CMK (cell line): ENCODE results near the gene KRTAP23-1.

ENCODE experiments used
- DNase-seq: peaks from one replicate; pipeline ENCODE4 v3.0.0-alpha.2; 2010; ENCODE audit warnings: low read depth

KRTAP23-1 gene, protein sequence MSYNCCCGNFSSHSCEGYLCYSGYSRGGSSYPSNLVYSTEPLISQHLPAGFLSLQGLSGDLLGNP

DNA sequence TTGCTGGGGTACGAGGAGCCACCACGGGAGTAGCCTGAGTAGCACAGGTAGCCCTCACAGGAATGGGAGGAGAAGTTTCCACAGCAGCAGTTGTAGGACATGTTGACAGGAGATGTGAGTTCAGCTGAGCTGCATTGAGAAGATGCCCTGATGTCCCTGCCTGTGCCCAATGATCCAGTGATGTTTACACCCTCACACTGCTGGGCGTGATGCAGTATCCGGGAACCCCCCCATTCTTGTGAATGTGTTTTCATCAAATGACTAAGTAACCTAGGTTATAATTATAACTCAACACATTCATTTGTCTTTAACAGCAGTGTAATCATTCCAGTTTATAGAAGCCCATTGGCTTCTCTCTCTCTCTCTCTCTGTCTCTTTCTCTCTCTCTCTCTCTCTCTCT lies at the start of gene KRTAP23-1:
Gene KRTAP23-1 (minus strand): TSS at position 101 of the 400 bp plus-strand sequence. CDS start 0 bp downstream, at position 101.
- DNase-seq = no peak

DNA sequence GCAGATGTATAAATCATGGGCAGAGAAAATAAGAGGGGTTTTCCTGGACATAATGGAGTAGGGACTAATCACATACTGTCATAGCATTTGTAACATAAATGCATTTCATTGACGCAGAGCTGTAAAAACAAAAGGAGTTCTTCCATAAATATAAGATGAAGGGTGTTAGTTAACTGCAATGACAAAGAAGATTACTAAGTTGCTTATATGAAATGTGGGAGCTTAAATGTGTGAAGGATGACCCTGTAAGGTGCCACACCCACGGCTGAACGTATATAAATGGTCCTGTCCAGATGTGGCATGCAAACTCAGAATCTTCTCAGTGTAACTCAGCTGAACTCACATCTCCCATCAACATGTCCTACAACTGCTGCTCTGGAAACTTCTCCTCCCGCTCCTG lies 47.3 kb upstream of the KRTAP23-1 start, which contains the start of gene KRTAP13-1:
Gene KRTAP13-1 (plus strand): TSS at position 301 of the 400 bp plus-strand sequence. CDS start 56 bp downstream, at position 357.
- no peak for DNase-seq

DNA sequence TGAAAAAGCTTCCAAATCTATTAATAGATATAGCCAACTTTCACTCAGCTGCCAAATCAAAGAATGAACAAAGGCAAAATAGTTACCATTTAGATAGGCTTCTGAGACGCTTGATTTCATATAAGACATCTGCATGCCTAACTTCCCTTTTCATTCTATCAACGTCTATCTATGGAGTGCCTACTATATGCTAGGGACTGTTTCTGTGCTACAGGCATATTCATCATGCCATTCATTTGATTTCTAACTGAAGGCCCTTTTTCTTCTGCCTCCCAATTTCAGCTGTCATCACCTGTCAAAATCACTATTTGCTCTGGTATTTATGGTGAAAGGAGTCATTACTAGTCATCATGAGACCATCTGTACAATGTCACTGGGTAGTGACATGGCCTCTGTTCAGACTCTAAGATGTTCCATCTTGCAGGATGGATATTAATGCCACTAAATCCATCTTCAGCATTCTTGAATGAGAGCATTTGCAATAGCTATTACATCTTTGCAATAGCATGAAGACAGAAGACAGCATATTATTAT lies 43.2 kb upstream of the KRTAP23-1 start:
- DNase-seq = no peak

DNA sequence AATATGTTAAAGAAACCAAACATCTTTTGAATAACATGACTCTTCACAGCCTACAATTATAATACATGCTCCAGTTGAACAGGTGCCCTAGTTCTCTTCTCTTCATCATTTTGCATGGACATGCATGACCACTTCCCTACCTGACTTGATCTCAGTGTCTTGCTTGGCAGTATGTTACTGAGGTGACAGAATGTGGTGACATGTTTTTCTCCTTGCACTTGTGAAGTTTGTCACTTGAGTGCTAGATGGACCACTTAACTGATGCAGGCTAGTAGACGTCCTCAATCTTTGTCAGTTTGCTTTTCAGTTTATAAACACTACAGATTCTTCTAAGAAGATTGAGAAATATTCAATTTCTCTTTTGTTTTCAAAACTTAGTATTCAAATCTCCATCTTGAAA lies 33.8 kb upstream of the KRTAP23-1 start:
- DNase-seq = no peak

DNA sequence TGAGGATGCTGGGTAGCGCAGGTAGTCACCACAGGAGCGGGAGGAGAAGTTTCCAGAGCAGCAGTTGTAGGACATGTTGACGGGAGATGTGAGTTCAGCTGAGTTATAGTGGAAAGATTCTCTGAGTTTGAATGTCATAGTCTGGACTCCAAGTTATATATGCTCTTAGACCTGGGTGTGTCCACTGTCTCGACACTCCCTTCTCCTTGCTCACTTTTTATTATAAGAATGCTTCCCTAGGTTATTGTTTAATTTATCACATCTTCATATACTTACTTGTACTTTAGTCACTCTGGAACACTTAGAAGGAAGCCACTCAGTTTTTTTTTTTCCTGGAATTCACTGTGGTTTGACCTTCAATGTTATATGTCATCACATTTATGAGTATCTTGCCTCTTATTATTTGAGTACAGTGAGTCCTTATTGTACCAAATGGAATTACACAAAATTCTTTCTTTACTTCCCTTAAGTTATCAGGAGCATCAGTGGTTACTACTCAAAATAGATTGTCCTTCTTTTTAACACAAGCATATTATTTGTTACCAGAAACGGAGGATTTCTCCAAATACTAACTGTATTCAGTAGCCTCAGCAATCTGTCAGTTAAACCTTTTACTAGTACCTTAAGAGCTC lies 23.8 kb upstream of the KRTAP23-1 start, which contains the start of gene KRTAP13-2:
Gene KRTAP13-2 (minus strand): TSS at position 133 of the 632 bp plus-strand sequence. CDS start 58 bp downstream, at position 75.
- no peak for DNase-seq

GRCh38 chr21:30355906-30356305 lies 7.5 kb upstream of the KRTAP23-1 start:
- no peak for DNase-seq

DNA sequence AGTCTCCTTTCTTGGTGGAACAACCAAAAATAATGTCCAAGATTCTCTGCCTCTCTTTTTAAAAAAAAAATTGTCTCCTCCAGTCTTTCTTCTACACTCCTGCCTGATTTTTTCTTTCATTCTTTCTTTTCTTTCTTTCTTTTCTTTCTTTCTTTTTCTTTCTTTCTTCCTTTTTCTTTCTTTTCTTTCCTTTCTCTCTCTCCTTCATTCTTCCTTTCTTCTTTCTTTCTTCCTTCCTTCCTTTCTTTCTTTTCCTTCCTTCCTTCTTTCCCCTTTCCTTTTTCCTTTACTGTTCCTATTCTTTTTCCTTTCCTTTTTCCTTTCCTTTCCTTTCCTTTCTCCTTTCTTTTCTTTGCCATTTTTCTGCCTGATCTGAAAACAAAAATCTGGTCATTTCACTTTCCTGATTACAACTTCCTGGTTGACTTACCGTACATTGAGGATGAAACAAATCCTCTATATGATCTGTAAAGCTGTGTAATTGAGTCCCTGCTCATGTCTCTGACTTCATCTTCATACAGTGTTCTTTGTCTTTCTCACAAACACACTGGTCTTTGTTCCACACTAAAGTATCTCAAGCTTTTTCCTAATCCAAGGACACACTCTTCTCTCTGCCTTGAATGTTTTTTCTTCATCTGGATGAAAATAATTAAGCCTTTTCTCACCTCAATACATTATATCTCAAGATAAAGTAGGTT lies 6.1 kb upstream of the KRTAP23-1 start:
- no peak for DNase-seq

DNA sequence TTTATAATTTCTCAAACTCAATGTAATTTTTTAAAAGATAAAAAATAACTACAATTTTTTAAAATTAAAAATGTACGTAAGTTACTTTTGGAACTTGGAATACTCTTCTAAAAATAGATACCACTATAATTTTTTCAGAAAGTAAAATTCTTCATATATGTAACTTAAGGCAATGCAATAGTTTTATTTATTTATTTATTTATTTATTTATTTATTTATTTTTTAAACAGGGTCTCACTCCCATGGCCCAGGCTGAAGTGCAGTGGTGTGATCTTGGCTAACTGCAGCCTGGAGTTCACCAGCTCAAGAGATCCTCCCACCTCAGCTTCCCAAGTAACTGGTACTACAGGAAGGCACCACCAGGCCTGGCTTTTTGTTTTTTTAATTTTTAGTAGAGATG lies 3.1 kb upstream of the KRTAP23-1 start:
- no peak for DNase-seq

GRCh38 chr21:30349572-30349971 lies 1.2 kb upstream of the KRTAP23-1 start:
- no peak for DNase-seq

- no peak for DNase-seq
Measured at GRCh38 chr21:30345014-30345413, 3.4 kb downstream of the KRTAP23-1 start.

DNA sequence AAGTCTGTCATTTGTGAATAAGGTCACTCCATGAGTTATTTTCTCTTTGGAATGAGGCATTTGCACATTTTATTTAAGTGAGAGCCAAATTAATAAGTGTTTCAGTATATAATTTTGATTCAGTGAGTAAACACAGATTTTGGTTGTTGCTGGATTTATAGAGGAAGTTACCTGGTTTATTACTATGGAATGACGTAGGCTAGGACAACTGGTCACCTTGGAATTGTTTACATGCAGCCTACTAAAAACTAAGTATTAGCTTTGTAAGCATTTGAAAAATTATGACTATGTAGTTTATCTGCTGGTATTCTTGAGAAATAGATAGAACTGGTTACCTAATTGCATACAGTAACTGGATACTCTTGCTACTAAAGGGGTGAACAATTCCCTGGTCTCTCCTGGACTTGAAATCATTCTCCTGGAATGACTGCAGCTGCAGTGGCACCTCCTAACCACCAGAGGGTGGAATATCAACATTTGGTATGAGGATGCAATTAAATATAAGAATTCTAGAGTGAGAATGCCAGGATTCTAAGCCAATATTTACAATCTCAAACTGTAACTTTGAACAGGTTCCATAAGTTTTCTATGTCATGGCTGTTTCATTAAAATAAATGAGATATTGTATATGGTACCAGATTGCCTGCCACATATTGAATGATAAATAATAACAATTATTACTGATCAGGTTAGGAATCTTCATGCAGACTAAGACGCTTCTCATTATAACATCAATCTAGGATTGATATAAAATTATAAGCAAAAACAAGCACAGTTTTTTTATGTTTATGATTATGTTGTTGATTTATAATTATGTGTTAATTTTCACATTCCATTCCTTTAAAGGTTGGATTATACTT lies 7.5 kb downstream of the KRTAP23-1 start:
- DNase-seq = peak; percentile 5

- no peak for DNase-seq
Measured at GRCh38 chr21:30338717-30339116, 9.7 kb downstream of the KRTAP23-1 start.

- no peak for DNase-seq
Measured at GRCh38 chr21:30337772-30338171, 10.6 kb downstream of the KRTAP23-1 start.

GRCh38 chr21:30337276-30337744 lies 11.1 kb downstream of the KRTAP23-1 start, which contains the start of gene KRTAP27-1:
TSS of gene KRTAP27-1 (minus strand) at chr21:30337694. CDS start at chr21:30337668, 26 bp downstream.
- DNase-seq = no peak

DNA sequence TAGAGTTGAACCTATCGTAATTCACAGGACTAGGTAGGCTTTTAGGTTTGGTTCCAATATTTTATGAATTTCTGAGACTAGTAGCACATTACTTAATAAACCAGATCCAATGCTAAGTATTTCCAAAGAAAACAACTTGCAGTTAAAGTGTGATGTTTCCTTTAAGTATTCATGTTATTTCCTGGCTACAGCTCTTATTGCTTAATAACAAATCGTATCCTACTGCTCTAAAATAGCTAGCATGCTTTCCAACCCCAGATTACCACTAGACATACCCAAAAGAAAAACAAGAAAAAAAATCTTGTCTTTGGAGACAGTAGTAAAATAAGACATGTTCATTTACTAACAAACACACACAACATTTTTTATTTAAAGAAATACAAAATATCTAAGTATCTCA lies 11.8 kb downstream of the KRTAP23-1 start:
- DNase-seq = no peak

DNA sequence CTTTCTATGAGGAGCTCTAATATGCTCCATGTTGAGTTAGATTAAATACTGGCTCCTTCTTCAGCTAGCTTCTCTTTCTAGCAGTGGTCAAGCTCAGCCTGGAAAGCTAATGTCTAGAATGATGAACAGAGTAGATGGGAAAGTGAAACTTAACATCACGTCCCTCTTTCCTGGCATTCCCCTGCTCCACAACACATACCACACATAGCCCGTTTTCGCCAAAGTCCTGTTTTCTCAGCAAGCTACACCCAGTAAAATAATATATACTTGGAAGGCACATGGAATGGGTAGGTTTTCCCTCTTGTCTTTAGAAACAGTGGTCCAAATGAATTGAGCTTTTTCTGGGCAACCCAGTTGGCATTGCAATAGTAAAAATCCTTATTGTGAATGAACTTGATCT lies 14.7 kb downstream of the KRTAP23-1 start:
- no peak for DNase-seq

DNA sequence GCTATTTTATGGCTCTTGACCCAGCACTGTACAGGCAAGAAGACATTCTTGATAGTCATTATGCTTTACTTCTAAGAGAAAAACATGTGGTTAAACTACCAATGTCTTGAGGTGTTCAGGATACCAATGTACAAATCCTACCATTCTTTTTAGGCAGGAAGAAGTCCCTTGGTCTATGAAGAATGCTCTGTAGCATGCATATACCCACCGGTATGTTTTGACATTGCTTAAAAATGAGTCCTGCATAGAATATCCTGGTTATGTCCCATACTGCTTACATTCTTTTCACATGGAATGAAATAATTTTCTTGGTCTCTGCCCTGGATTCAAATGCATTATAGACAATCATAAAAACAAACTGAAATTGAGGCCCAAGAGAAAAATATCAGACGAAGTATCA lies 15.7 kb downstream of the KRTAP23-1 start:
- no peak for DNase-seq

DNA sequence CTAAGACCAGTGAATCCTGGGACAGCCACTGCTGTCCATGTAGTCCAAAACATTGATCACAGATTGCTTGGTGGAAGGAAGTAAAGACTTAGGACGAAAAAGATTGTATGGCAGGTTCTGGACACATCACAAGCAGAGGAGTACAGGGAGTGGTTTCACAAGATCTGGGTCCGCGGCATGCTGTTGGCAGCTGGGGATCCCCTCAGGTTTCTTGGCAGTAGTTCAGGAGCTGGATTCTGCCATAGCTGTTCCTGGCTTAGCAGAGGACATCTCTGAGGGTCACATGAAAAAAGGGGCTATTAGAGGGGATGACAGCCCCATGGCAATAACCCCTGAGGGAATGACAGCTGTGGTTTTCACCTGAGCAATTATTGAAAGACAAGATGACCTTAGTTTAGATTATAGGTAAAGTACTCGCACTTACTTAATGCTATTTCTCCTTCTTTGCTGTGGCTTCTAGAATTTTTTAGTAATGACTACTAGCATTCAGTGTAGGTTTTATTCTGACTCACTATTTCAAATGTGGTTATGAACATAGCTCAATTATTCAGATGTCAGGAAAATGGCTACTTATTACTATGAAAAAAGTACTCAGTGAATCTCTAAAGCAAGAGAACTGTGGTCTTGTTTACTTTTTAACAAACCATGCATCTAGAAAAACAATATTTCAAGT lies 19.1 kb downstream of the KRTAP23-1 start:
- DNase-seq = no peak

DNA sequence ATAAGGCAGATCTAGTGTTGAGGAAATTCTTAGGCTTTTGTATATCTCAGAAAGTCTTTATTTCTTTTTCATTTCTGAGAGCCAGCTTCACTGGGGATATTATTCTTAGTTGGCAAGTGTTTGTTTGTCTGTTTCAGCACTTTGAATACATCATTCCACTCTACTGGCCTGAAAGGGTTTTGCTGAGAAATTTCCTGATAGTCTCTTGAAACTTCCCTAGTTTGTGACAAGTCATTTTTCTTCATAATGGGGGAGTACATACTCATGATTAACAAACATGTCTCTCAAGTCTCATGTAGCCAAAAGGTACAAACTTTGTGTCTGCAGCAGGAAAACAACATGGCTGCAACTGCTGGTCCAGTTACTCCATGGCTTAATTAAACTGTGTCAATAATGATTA lies 22.0 kb downstream of the KRTAP23-1 start:
- DNase-seq = no peak

GRCh38 chr21:30320215-30320614 lies 28.2 kb downstream of the KRTAP23-1 start, which contains the start of gene KRTAP26-1:
TSS of gene KRTAP26-1 (minus strand) at chr21:30320315. CDS start at chr21:30320035, 280 bp downstream.
- DNase-seq = no peak

DNA sequence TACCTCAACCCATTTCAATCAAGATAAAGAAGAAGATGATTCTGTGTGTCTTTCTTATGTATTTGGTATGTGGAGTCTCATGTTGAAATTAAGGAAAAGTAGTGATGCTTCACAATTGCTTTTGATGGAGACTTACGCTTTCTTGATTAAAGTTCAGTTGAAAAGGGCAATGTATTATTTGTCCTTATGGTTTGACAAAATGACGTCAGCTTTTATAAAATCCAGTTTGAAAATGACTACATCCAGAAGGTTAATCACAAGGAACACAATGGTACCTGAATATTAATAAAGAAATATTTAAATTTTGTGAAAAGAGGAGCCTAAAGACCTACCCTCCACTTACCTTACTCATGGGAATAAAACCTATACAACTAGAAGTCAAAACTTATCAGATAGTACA lies 32.7 kb downstream of the KRTAP23-1 start:
- DNase-seq = no peak
